NCI-H69 (cell line): ENCODE measurements around the gene CDH4.

Experiments used
- DNase-seq: peaks from one replicate; lab custom pipeline; 2025; lab: John Stamatoyannopoulos, UW

Gene CDH4

DNA sequence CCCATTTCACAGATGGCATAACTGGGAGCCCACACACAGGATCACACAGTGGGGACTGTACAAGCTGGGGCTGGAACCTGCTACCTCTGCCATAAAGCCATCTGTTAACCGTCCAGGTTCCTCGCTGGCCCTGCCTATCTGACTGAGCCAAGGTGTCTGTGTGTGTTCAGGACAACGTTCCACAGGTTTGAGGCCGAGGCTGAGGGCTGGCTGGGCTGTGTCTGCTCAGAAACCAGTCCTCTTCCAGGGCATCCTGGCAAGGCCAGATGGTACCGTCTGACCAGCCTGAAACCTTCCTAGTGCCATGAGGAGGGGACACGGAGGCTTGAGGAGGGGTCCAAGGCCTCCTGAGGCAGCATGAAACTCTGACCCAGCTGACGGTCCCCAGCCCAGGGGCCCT lies 663.0 kb downstream of the CDH4 start:
- DNase-seq: no peak

DNA sequence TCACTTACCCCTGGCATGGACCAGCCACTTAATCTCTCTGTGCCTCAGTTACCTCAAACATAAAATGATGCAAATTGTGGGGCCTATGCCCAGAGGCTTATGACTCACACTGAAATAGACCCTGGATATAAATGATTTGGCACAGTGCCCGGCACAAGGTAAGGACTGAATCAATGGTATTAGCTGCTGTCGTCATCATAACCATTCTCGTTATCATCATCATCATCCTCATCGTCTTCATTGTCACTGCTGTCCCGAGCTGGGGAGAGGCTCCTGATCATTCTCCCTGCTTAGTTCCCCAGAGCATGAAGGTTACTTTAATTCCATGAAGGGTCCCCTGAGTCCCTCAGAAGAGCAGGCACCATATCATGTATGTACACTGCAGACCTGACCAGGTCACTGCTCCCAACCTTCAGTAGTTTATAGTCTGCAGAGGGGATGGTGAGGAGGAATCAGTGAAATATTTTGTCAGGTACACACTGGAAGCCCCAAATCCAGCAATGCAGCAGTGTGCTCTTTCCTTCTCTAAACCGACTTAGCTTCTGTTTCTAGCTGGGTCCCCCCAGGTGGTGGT lies 664.3 kb downstream of the CDH4 start:
- DNase-seq: peak; percentile 3

DNA sequence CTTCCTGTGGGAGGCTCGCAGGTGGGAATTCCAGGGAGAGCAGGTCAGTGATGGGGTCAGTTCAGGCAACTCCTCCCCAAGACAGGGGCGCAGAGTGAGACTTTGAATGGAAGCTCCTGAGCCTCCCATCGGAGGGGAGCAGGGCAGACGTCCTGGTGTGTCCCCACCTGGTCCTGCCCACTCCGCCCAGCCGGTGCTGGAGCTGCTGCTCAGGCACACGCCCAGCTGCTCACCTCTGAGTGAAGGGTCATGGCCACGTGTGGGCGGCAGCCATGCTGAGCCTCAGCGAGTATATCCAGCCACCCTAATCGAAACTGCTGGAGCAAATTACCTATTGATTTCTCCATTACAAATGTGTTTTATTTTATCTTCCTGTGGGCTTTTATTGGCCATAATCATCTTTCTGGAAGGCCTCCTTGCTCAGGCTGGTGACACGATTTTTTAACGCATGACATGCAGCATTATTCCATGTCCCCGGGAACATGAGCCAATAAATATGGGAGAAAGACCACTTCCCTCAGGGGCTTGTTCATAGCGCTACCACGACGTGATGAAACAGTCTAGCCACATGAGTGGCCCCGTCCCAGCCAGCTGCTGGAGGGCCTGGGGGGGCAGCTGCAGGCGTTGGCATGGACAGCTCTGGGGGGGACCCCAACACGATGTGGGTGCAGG lies 665.5 kb downstream of the CDH4 start:
- no peak for DNase-seq

DNA sequence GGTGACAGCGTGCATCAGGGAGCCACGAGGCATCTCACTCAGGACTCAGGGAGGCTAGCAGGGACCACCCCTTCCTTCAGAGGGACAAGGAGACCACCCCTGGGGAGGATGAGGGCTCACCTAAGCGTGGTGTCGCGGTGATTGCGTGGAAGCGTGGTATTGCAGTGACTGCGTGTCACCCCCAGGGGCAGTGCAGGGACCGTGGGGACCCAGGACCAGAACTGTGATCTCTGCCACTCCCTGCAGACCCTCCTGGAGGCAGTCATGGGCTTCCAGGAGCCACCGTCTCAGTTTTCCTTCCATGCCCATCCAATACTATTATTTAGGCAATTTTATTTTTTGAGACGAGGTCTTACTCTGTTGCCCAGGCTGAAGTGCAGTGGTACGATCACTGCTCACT lies 666.5 kb downstream of the CDH4 start:
- DNase-seq: peak; percentile 9

DNA sequence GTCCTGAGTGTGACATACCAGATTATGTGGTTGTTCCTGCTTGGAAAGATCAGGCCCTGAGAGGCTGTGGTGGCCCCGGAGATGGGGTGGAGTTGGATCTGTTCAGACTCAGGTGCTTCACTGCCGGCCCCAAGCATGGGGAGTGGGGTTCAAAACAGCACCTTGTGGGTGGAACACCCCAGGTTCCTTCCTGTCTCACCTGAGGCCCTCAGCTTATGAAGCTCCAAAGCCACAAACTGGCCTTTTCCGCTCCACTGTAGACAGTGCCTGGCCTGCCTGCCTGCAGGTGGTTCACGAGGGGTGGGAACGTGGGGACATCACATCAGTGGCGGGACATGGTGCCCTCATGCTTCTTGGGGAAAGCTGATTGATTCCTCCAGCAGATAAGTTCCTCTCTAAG lies 667.2 kb downstream of the CDH4 start:
- no peak for DNase-seq

DNA sequence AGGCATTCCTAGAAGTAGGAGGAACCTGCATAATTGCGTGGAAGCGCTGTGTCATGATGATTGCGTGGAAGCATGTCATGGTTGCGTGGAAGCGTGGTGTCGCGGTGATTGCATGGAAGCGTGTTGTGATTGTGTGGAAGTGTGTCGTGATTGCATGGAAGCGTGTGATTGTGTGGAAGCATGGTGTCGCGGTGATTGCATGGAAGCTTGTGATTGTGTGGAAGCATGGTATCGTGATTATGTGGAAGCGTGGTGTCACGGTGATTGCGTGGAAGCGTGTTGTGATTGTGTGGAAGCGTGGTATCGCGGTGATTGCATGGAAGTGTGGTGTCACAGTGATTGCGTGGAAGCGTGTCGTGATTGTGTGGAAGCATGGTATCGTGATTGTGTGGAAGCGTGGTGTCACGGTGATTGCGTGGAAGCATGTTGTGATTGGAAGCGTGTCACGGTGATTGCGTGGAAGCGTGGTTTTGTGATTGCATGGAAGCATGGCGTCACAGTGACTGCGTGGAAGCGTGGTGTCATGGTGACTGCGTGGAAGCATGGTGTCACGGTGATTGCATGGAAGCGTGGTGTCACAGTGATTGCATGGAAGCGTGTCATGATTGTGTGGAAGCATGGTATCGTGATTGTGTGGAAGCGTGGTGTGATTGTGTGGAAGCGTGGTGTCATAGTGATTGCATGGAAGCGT lies 667.8 kb downstream of the CDH4 start:
- DNase-seq: no peak

DNA sequence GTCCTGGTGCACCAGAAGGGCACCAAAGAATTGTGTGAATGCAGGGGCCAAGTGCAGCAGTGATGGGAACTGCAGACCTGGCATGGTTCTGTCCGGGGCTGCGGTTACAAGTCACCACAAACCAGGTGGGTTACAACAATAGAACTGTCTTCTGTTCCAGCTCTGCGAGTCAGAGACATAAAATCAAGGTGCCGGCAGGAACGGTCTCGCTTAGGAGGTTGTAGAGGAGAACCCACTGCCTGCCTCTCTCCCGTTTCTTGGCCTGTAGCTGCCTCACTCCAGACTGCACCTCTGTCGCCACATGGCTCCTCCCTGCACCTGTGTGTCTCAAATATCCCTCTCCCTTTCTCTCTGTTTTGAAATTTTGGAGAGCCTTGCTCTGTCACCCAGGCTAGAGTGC lies 670.4 kb downstream of the CDH4 start:
- no peak for DNase-seq

DNA sequence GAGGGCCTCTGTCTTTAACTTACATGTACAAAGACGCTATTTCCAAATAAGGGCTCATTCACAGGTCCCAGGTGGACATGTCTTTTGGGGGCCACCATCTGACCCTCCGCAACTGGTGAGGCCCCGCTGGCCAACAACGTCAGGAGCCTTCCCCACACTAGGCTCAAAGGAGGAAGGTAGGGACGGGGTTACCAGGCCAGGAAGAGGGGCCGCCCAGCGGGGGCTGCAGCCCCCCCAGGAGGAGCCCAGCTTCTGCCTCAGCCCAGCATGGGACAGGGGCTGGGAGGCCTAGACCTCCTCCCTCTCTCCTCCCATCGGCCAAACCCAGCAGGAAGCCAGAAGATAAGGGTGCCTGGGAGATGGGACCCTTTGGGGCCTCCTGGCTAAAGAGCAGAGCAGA lies 670.9 kb downstream of the CDH4 start:
- no peak for DNase-seq

DNA sequence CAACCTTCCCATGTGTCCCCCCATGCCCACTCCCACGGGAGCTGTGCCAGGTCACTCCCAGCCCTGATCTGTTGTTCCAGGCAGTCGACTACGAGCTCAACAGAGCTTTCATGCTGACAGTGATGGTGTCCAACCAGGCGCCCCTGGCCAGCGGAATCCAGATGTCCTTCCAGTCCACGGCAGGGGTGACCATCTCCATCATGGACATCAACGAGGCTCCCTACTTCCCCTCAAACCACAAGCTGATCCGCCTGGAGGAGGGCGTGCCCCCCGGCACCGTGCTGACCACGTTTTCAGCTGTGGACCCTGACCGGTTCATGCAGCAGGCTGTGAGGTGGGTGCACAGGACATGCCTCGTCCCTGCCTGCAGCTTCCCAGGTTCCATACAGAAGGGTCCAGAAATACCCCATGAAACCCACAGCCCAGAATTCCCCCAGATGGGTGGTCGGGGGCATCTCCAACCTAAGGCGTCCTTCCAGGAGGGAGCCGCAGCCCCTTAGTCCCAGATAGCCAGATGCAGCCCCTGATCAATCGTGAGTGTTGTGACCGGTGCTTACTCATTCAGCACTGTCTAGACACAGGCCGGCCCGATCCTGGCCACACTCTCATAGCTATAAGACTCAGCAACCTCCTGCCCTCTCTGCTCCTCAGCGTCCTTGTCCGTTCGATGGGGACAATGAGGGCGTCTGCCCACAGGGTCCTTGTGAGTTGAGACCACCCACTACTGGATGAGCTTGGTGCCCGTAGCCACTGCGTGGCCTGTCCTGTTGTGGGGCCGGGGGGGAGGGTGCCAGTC lies 671.5 kb downstream of the CDH4 start:
- DNase-seq: no peak

DNA sequence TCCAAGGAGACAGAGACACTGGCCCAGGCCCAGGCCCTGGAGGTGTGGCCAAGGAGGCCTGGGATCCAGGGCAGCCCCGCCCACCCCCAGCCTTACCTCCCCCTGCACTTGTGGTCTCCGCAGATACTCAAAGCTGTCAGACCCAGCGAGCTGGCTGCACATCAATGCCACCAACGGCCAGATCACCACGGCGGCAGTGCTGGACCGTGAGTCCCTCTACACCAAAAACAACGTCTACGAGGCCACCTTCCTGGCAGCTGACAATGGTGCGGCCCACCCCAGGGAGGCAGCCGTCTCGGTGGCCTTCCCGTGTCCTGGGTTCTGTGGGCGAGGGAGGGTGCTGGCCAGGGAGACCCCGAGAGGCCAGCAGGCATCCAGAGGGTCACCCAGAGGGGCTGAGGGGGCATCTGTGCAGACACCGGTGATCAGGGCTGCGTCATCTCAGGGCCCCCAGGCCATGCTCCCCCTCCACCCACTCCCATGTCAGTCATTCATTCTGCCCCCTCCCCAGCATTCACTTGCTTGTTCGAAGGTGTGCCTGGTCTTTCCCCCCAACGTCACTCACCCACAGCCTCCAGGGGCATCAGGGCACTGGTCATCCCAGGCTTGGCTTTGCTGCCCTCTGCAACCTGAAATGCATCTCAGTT lies 672.3 kb downstream of the CDH4 start:
- DNase-seq: no peak

DNA sequence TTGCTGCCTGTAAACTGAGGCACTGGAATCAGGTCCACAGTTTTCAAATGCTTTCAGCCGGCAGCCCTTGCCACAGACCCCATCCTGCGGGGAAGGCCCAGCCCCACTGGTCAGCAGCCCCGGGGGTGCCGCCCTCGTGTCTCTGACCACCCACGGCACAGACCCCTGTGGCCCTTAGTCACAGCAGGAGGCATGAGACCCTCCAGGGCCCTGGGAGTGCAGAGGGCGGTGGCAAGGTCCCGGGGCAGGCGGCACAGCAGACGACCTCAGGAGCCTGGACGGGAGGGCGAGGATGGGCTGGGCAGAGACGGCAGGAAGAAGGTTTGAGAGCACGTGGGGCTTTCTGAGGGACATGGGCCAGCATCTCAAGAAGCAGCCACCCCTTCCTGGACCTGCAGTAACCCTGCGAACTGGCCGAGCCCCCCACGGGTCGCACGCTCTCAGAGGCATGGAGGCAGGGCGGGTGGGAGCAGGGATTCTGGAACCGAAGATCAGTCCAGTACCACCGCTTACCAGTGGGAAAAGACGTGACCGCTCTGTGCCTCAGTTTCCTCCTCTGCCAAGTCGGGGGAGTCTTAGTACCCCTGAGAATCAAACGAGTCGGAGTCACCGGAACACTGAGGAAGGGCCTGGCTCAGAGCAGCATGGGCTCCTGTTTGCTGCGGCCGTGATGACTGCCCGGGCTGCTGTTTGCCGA lies 672.9 kb downstream of the CDH4 start:
- DNase-seq: no peak

DNA sequence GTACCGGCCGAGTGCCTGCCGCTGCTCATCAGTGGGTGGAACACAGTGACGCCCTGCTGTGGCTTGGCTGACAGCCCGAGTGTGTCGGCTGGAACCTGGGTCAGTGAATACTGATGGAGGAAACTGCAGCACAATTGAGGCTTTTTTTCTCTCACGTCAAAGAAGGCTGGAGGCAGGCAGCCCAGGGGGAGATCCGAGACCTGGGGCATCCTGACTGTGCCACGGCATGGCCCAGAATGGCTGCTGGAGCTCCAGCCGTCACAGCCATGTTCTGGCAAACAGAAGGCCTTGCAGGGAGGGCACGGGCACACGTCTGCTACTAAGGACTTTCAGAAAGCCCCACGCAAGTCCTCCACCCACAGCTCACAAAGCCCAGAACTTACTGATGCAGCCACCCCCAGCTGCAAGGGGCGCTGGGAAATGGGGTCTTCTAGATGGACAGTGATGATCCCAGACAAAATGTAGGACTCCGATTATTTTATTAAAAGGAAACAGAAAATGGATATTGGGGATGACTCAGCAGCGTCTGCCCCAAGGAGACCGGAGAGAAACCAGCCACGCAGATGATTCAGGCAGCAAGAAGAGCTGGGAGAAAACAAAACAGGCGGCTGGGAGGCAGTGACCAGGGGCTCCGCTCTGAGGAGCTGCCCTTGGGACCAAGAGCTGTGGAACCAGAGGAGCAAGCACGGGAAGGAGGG lies 673.6 kb downstream of the CDH4 start:
- DNase-seq: peak; percentile 84

DNA sequence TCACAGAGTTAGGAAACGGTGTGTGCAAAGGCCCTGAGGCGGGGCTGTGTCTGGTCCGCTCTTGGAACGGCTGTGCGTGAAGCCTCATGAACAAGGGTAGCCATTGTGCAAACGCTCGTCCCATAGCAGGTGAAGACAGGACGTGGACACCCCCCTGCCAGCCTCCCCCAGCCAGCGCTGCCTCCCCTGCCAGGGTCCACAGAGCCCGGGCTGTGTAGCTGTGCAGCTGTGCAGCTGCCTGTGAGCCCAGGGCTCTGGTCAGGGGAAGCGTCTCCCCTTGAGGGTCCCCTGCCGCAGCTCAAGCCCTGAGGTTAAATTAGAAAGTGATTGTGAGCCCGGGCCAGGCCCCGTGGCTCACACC lies 674.2 kb downstream of the CDH4 start:
- no peak for DNase-seq

DNA sequence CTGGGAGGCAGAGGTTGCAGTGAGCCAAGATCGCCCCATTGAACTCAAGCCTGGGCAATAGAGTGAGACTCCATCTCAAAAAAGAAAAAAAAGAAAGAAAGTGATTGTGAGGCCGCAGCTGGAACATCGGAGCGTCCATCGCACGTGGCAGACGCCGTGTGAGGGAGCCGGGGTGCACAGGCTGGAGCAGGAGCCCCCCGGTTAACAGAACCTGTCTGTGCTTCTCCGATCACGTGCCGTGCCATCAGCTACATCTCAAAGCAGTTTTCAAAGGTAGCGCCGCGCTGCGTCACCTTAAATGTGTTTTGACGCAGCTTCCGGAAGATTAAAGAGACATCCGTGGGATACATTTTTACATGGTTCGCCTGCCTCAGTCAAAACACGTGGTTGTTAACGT lies 674.7 kb downstream of the CDH4 start:
- no peak for DNase-seq

DNA sequence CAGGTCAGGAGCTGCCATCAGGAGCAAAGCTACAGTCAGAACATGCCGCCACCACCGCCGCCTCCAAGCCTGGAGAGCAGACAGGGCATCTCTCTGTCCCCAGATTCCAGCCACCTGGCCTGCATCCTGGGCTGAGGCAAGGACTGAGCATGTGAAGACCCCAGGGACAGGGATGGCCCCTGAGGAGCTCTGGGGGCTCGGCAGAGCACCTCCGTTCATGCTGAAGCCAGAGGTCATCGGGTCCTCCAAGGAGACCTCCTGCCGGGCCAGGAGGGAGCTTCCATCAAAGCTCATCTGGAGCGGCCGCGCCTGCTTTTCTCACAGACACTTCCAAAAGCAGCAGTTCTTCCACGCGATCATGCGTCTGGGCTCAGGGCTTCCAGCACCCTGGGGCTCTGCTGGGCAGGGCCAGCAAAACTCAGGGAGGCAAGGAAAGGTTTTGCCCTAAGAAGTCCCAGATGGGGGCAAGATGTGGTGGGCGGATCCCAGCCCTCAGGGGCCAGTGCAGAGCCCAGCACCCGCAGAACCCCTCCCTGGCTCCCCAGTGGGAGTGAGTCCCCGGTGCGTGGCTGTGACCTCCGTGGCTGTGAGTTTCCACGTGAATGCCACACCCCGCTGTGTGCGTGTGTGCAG lies 675.2 kb downstream of the CDH4 start:
- DNase-seq: no peak

DNA sequence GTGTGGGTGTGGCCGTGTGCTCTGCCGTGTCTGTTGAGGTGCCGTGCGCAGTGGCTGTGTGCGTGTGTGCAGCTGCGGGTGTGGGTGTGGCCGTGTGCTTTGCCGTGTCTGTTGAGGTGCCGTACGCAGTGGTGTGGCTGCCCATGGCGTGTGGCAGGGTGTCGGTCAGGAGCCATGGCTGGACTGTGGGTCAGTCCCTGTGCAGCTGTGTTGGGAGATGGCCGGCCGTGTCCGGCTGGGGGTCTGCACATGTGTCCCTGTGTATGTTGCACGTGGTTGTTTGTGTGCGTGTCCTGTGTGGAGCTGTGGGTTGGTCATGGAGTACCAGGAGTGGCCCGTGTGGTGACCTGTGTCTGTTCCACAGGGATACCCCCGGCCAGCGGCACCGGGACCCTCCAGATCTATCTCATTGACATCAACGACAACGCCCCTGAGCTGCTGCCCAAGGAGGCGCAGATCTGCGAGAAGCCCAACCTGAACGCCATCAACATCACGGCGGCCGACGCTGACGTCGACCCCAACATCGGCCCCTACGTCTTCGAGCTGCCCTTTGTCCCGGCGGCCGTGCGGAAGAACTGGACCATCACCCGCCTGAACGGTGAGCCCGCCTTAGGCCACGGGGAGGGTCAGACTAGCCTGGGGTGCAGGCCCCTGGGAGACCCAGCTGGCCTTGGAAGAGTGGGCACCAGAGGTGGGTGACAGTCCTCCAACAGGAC lies 675.9 kb downstream of the CDH4 start:
- DNase-seq: no peak

DNA sequence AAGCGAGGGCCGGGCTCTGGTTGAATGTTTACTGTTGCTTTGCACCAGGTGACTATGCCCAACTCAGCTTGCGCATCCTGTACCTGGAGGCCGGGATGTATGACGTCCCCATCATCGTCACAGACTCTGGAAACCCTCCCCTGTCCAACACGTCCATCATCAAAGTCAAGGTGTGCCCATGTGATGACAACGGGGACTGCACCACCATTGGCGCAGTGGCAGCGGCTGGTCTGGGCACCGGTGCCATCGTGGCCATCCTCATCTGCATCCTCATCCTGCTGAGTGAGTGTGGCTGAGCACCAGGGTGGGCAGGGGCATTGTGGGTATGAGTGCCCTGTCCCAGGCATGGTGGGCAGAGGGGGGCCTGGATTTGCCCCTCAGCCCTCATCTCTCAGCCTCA lies 677.5 kb downstream of the CDH4 start:
- DNase-seq: no peak

DNA sequence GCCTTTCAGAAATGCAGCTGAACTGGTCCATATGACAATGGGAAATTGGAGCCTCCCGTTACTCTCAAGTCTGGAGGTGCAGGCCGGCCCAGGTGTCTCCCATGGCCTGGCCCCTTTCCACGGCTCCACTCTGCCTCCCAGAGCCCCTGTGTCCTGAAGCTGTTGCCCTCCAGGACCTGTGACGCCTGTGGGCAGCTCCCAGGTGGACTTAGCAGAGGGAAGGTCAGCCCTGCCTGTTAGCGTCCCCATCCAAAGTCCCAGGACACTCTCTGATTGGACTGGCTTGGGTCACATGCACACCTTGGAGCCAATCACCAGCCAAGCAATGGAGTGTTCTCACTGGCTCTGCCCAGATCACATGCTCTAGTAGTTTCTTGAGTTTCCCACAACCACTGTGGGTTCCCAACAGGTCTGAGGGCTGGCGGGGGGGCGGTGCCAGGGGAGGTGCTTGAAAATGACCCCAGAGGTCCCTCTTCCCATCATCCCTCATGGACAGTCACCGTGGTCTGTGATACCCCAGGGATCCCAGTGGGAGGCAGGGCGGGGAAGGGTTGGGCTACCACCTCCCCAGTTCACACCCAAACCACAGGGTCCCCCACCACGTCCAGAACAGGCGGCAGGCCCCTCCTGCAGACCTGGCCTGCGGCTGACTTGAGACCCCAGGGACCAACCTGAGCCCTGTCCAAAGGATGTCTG lies 678.1 kb downstream of the CDH4 start:
- DNase-seq: no peak

DNA sequence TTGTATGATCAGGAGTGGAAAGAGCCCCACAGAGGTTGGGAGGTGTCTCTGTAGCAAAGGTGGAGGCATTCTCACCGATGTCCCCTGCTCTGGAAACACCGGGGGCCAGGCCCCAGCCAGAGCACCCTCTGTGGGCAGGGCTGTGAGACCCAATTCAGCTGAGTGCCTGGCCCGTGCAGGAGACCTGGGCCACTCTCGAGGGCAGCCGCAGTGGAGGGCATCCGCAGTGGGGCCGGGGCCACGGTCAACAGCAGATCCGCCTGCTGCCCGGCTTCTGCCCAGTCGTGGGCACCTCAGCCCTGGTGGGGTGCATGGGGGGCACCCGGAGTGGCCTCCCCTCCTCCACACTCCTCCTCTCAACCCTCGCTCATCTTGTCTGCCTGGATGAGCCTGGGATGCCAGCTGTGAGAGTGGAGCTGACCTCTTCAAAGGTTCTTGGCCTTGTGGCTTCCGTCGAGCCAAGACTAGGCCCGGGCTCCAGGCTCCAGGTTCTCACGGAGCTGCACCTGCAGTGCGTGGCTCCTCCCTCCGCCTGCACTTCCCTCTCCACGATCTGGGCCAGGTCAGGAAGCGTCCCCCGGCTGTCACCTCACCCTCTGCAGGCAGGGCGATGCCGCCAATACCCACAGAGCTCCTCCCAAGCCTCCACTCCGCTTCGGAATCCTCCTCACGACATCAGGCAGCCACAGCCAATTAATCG lies 678.9 kb downstream of the CDH4 start:
- no peak for DNase-seq
